HUES48 (cell line): ENCODE data around the gene PPP2R3B.

ENCODE experiments used
- H3K27ac ChIP-seq: one replicate; pipeline ENCODE4 v1.7.0; 2013; ENCODE audit warnings: low read depth, low read length, inconsistent platforms
- H3K27me3 ChIP-seq: 2 replicates; pipeline ENCODE4 v1.6.1; 2013; ENCODE audit warnings: mild to moderate bottlenecking, low read length; ENCODE audit not compliant: control insufficient read depth, insufficient read depth
- H3K36me3 ChIP-seq: 2 replicates; pipeline ENCODE4 v1.6.1; 2013; ENCODE audit warnings: low read length; ENCODE audit not compliant: control insufficient read depth, insufficient read depth
- H3K4me1 ChIP-seq: 2 replicates; pipeline ENCODE4 v1.6.1; 2013; ENCODE audit warnings: mild to moderate bottlenecking, low read length; ENCODE audit not compliant: control insufficient read depth, insufficient read depth
- H3K4me3 ChIP-seq: 2 replicates; pipeline ENCODE4 v1.5.1; 2013; ENCODE audit warnings: mild to moderate bottlenecking, low read depth, low read length
- H3K9ac ChIP-seq: 2 replicates; pipeline ENCODE4 v1.6.1; 2013; ENCODE audit warnings: mild to moderate bottlenecking, low read depth, low read length, moderate library complexity
- H3K9me3 ChIP-seq: 2 replicates; pipeline ENCODE4 v1.6.1; 2013; ENCODE audit warnings: low read length; ENCODE audit not compliant: control insufficient read depth, insufficient read depth

Gene PPP2R3B

DNA sequence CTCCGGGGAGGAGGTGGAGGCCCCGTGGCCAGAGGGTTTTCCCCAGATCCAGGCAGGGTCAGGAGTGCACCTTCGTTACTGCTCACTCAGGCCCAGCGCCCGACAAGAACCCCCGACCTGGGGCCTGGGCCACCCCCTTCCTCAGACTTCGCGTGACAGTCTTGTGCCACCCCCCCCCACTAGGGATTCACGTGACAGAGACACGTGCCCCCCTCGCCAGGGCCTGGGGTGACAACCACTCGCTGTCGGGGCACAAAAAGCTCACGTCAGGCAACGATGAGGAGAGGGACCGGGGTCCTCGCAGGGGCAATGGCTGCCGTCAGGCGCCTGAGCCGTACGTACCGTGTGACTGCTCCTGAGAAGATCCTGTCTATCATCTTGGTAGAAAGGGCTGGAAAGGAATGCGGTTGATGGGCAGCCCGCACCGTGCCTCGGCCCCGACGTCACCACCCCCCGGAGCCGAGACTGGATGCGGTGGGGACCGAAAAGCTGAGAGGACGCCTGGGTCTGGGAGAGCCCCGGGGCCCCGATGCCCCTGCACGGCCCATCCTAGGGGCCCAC is 45.1 kb downstream of the PPP2R3B start:
- no peaks in the 10 kb centered on the region for H3K27me3 ChIP-seq
- no peaks in the 10 kb centered on the region for H3K9me3 ChIP-seq
- H3K27ac ChIP-seq: no peak overlapping the region
- H3K4me1 ChIP-seq: no peaks in the 10 kb centered on the region
- peaks cover 44% of the 10 kb centered on the region for H3K36me3 ChIP-seq
- H3K4me3 ChIP-seq: no peak overlapping the region
- no peak overlapping the region for H3K9ac ChIP-seq

DNA sequence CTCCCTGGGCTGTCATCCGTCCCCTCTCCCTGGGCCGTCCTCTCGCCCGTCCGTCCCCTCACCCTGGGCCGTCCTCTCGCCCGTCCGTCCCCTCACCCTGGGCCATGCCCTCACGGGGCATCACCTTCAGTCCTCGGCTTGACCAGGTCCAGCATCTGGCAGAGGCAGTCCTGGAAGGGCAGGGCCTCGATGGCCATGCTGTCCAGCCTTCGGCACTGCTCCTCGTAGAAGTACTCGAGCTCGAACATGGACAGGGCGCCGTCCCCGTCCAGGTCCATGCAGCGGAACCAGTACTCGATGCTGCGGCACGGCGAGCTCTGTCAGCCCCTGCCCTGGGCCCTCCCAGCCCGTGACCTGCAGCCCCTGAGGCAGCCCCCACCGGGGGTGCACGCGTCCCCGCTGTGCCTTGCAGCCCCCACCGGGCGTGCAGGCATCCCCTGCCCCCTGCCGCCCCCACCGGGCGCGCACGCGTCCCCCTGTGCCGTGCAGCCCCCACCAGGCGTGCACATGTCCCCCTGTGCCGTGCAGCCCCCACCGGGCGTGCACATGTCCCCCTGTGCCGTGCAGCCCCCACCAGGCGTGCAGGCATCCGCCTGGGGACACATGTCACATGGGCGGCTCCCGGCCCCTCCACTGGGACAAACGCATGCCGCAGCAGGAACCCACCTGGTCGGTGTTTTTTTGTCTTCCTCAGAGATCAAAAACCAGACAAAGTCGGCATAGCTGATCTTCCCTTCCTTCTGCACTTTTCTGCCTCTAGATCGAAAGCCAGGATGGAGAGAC is 45.9 kb downstream of the PPP2R3B start:
- Histone ChIP-seq H3K9ac (no peak overlapping the region), H3K4me1 (no peaks in the 10 kb centered on the region), H3K27me3 (no peaks in the 10 kb centered on the region), H3K27ac (no peak overlapping the region), H3K4me3 (no peak overlapping the region), H3K36me3 (peaks cover 49% of the 10 kb centered on the region), H3K9me3 (no peaks in the 10 kb centered on the region)

DNA sequence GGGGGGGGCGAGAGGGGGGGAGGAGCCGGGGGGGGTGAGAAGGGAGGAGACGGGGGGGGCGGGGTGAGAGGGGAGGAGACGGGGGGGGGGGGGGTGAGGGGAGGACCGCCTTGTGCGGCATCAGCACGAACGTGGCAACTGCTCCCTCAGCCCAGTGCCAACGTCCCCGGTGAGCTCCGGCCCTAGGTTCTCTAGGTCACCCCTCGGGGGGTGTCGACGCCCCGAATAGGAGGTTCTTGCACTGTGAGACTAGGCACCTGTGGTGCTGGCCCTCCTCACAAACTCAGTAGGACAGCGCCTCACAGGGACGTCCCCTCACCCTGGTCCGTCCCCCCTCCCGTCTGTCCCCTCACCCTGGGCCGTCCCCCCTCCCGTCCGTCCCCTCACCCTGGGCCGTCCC is 46.6 kb downstream of the PPP2R3B start:
- H3K4me1 ChIP-seq: no peaks in the 10 kb centered on the region
- H3K4me3 ChIP-seq: no peak overlapping the region
- no peak overlapping the region for H3K9ac ChIP-seq
- H3K27ac ChIP-seq: no peak overlapping the region
- H3K27me3 ChIP-seq: no peaks in the 10 kb centered on the region
- H3K9me3 ChIP-seq: no peaks in the 10 kb centered on the region
- peaks cover 49% of the 10 kb centered on the region for H3K36me3 ChIP-seq

DNA sequence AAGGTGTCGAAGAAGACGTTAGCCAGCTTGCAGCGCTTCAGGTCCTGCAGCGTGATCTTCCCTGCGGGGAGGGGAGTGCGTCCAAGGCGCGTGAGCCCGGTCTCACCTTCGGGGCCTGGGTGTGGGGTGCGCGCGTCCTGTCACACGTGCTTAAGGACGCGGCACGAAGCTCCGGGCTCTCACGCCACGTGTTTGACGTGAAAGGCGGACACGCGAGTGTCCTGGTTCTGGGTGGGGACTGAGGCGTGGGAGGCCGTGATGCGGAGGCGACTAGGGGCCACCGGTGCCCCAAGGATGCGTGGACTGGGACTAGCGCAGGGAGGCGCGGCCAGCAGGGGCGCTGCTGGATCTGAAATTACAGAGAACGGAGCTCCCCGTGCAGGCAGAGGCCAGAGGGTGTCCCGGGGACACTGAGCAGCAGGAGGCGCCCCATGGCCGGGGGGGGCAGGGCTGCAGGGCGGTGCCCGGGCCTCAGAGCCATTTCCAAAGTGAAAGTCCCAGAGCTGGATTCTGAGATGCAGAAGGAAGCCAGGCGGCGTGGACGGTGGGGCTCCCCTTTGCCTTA is 47.8 kb downstream of the PPP2R3B start:
- Histone ChIP-seq H3K27ac (no peak overlapping the region), H3K9me3 (no peaks in the 10 kb centered on the region), H3K27me3 (no peaks in the 10 kb centered on the region), H3K4me3 (no peak overlapping the region), H3K36me3 (peaks cover 41% of the 10 kb centered on the region), H3K9ac (no peak overlapping the region), H3K4me1 (no peaks in the 10 kb centered on the region)

DNA sequence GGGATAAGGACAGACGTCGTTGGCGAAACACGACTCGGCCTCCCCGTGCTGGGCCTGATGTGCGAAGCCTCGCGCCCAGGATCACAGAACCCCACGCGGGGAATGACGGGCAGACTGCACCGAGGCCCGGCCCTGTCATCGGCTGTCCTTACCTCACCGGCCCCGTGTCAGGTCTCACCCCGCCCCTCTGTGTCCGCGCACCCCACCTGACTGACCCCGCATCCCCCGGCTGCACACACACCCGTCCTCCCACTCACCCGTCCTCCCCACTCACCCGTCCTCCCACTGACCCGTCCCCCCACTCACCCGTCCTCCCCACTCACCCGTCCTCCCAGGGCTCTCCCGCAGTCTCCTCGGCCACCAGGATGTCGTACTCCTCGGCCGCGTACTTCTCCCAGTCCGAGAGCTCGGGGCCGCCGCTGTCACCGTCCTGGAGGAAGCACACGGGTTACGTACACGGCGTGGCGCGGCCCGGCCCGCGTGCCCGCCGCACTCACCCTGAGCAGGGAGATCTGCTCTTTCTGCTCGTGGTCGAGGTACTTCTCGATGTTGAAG is 48.3 kb downstream of the PPP2R3B start:
- Histone ChIP-seq H3K4me3 (no peak overlapping the region), H3K9me3 (no peaks in the 10 kb centered on the region)

DNA sequence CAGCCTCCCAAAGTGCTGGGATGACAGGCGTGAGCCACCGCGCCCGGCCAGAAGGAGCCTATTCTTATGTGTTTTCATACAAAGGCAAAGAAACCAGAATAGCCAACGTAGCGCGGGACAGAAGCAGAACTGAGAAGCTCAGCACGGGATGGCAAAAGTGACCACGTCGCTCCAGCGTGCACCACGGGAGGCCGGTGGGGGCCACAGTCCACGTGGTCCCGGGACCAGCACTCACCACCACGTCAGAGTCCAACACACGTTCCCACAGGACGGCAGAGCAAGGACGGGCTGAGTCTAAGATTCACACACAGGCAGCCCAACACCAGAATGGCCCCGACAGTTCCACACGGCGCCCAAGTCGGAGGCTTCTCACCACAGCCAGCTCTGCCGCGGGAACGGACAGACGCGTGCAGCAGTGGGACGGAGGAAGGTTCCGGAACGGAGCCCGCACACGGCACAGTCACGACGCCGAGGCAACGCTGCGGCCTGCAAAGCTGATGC is 49.3 kb downstream of the PPP2R3B start:
- no peaks in the 10 kb centered on the region for H3K9me3 ChIP-seq
- H3K4me1 ChIP-seq: no peaks in the 10 kb centered on the region
- H3K36me3 ChIP-seq: peaks cover 49% of the 10 kb centered on the region
- no peak overlapping the region for H3K9ac ChIP-seq
- no peaks in the 10 kb centered on the region for H3K27me3 ChIP-seq
- no peak overlapping the region for H3K27ac ChIP-seq
- H3K4me3 ChIP-seq: no peak overlapping the region

More for the DNA sequence above, 48.3 kb downstream of the PPP2R3B start:
- Histone ChIP-seq H3K36me3 (peaks cover 45% of the 10 kb centered on the region), H3K27me3 (no peaks in the 10 kb centered on the region), H3K27ac (no peak overlapping the region), H3K9ac (no peak overlapping the region), H3K4me1 (no peaks in the 10 kb centered on the region)

DNA sequence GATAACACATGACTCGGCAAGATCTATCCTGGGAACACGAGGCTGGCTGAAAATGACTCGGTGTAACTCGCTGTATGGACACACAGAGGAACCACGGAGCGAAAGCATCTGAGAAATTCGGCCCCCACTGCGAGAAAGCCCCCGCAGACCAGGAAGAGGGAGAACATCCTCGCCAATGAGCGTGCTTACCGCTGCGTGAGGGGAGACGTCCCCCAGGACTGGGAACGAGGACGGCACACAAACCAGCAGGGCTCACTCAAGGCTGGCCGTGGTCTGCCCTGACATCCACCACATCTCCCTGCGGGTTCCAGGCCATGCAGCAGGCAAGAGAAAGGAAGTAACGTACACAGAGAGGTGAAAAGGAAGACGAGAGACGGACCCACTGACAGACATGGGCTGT is 50.5 kb downstream of the PPP2R3B start:
- H3K4me1 ChIP-seq: peaks cover 4% of the 10 kb centered on the region; the same call in 1 of the 2 replicates
- H3K4me3 ChIP-seq: no peak overlapping the region
- H3K27me3 ChIP-seq: no peaks in the 10 kb centered on the region
- H3K9ac ChIP-seq: no peak overlapping the region
- H3K27ac ChIP-seq: no peak overlapping the region
- peaks cover 43% of the 10 kb centered on the region for H3K36me3 ChIP-seq
- H3K9me3 ChIP-seq: no peaks in the 10 kb centered on the region

DNA sequence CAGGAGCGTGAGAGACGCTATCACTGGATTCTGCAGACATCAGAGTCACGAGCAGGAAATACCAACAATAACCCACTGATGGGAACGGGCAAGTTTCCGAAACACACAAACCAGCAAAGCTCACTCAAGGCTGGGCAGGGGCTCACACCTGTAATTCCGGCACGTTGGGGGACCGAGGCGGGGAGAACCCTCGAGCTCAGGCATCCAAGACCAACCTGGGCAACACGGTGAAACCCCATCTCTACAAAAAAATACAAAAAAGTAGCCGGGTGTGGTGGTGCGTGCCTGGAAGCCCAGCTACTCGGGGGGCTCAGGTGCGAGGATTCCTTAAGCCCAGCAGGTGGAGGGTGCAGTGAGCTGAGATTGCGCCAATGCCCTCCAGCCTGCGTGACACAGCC is 51.0 kb downstream of the PPP2R3B start:
- Histone ChIP-seq H3K4me3 (no peak overlapping the region), H3K9me3 (no peaks in the 10 kb centered on the region), H3K4me1 (peaks cover 4% of the 10 kb centered on the region; the same call in 1 of the 2 replicates), H3K27me3 (no peaks in the 10 kb centered on the region), H3K9ac (no peak overlapping the region), H3K27ac (no peak overlapping the region), H3K36me3 (peaks cover 42% of the 10 kb centered on the region)

DNA sequence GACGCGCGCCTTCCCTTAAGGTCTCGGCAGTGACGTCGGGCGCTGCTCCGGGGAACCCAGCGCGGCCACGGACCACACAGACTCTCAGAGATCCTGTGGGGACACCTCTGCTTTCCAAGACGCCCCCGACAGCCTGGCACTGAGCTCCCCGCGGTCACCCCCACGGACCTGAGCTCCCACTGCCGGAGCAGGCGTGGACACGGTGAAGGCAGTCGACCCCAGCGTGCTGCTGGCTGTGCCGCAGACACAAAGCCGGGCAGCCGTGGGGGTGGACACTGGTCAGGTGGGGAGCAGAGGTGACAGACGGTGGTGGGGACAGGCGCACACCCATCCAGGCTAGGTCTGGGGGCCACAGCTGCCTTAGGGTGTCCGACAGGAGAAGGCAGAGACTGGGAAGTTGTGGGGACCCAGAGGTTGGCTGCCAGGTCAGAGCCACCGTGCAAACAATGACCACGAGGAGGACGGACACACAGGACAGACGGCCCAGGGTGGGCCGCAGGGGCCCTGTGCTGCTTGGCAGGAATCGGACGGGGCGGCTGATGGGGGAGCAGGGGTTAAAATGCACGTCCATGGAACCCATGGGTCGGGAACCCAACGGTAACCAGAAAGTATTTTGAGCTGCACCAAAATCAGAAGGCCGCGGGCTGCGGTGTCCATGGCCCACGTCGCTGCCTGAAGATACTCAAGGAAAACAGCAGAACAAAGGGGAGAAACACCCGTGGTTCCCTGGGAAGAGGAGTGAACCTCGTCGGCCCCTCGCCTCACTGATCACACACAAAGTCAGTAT is 51.5 kb downstream of the PPP2R3B start:
- peaks cover 40% of the 10 kb centered on the region for H3K36me3 ChIP-seq
- H3K27ac ChIP-seq: no peak overlapping the region
- H3K27me3 ChIP-seq: no peaks in the 10 kb centered on the region
- no peaks in the 10 kb centered on the region for H3K9me3 ChIP-seq
- peaks cover 4% of the 10 kb centered on the region; the same call in 1 of the 2 replicates for H3K4me1 ChIP-seq
- H3K4me3 ChIP-seq: no peak overlapping the region
- H3K9ac ChIP-seq: no peak overlapping the region

DNA sequence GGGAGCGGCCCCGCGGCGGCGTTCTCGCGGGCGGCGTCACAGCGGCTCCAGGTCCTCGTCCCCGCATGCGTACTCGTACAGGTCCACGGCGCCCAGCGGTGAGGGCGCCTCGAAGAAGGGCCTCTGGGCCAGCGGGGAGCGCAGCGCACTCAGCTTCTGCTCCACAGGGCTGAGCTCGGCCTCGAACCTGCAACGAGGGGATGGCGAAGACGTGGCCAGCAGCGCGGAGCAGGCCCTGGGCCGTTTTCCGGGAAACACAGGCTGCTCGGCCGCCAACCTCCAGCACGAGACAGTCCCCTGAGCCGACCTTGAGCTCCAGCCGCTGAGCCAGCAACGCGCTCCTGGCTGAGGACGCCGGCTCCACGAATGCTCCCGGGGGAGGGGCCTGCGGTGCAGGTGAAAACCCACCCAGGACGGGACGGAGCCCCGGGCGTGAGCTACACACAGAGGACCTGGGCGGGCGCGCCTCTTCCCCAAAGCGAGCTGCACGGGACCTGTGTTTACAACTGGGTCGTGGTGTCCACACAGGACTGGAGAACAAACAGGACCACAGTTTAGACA is 52.3 kb downstream of the PPP2R3B start:
- no peak overlapping the region for H3K4me3 ChIP-seq
- H3K36me3 ChIP-seq: peaks cover 40% of the 10 kb centered on the region
- H3K9me3 ChIP-seq: no peaks in the 10 kb centered on the region
- no peaks in the 10 kb centered on the region for H3K27me3 ChIP-seq
- no peak overlapping the region for H3K9ac ChIP-seq
- H3K4me1 ChIP-seq: peaks cover 4% of the 10 kb centered on the region; the same call in 1 of the 2 replicates
- H3K27ac ChIP-seq: no peak overlapping the region
